Measurements from ENCODE around the gene DNAJC30.

DNAJC30 gene

GRCh38 chr7:73647725-73648592 lies 35.3 kb downstream of the DNAJC30 start:
- DNase-seq (ENCODE audit: low spot score): no peak

DNA sequence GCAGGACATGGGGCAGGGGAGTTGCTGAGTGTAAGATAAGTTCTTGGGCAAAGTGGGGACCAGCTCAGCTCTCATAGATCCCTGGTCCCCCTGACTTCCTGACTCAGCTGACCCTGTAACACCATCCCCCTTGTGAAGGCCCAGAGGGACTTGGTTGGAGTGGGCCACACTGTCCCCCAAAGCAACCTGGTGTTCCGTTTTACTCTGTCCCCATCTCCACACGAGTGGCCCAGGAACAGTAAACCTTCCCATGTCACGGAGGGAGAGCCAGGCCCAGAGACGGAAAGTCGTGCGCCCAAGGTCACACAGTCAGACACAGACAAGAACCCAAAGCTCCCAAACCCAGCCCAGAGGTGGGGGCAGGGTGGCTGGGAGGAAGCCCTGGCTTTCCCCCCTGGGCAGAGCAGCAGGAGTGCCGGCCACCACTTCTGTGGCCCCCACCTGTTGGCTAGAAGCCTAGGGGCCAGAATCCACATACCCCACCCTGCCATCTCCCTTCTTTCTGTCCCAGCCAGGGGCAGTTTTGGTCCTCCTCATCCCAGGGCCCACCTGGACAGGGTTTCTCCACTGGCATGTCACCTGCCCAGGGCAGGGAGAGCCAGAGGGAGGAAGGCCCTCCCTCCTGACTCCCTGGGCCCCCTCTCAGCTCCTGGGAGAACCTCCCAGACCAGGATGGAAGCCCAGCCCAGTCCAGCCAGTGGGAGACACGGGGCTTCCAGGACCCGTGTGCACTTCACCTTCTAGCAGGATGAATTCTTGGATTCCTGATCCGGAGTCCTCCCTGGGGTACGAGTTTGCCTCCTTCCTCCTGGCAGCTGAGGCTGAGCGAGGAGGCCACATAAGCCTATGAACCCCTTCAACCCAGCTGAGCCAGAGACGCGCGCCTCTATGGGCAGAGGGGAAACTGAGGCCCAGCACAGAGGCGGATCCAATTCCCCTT lies 36.2 kb downstream of the DNAJC30 start:
- DNase-seq (ENCODE audit: low spot score): no peak

DNA sequence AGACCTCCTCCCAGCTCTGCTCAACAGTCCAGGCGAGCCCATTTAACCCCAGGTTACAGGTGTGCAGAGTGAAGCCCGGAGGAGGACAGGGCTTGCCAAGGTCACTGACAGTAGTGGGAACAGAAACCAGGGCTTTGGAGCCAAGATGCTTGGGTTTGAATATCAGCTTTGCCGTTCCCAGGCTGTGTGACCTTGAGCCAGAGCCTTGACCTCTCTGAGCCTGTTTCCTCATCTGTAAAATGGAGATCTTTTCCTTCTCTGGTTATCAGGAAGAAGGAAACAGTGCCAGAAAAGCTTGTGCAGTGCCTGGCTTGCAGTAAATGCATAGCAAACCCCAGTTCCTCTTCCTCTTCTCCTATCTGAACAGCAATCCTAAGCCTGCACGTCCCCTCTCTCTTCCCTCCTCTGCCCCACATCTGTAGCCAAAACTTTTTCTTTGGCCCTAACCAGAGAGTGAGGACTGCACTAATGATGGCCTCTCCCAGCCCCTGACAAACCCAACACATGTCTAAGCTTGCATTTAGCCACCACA lies 37.5 kb downstream of the DNAJC30 start:
- no peak for DNase-seq (ENCODE audit: low spot score)

DNA sequence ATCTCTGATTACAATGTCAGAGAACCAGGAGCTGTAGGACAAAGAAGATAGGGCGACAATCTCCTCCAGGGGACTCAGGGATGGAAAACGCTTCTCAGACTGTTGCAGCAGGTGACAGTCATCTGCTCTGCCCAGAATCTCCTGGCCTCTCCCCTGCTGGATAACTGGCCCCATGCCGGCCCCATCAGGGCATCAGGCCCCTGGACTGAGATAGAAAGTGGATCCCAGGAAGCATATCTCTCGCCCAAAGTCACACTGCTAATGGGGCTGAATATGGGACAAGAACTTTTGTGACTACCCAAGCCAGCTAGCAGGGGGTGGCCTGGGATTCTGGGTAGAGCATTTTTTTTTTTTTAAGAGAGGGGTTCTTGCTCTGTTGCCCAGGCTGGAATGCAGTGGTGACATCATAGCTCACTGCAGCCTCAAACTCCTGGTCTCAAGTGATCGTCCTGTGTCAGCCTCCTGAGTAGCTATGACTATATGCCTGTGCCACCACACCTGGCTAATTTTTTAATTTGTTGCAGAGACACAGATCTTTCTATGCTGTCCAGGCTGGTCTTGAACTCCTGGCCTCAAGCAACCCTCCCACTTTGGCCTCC lies 38.5 kb downstream of the DNAJC30 start:
- no peak for DNase-seq (ENCODE audit: low spot score)

- DNase-seq (ENCODE audit: low spot score): no peak
These were observed 40.4 kb downstream of the DNAJC30 start for GRCh38 chr7:73642834-73643233.

- no peak for DNase-seq (ENCODE audit: low spot score)
These were observed 44.3 kb downstream of the DNAJC30 start for GRCh38 chr7:73638911-73639310.

DNA sequence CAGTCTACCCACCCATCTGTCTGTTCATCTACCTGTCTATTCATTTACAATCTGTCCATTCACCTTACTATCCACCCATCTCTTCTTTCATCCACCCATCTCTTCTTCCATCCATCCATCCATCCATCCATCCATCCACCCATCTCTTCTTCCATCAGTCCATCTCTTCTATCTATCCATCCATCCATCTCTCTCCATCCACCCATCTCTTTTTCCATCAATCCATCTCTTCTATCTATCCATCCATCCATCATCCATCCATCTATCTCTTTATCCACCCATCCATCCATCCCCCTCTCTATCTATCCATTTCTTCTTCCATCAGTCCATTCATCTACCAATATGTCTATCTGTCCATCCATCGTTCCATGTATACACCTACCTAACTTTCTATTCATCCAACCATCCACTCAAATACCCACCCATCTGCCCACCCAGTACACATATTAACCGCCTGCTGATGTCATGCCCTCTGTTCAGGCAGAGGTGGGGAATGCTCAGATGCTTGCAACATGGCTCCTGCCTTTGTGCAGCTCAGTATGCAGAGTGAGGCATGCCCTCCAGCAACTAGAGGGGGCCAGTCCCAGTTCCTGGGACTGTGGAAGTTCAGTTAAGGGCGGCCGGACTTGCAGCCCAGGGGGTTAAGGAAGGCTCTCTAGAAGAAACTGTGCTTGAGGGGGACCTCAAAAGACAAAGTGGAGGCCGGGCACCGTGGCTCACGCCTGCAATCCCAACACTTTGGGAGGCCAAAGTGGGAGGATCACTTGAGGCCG lies 47.6 kb downstream of the DNAJC30 start:
- DNase-seq (ENCODE audit: low spot score): no peak

DNA sequence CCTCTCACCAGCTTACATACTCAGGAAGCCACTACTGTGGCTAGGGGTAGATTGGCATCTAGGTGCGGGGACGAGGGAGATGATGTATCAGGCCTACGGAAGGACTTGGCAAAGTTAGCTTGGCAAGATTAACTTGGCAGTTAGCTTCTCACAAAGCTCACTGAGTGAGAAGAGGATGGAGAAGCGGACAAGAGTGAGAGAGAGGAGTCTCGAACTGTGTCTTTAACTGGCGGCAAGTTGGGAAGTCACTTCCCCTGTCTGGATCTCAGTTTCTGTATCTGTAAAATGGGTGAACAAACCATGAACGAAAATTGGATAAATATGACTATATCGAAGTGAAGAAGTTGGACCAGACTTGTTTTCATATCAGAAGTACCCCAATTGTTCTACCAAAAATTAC lies 49.4 kb downstream of the DNAJC30 start:
- no peak for DNase-seq (ENCODE audit: low spot score)

- no peak for DNase-seq (ENCODE audit: low spot score)
These were observed 49.9 kb downstream of the DNAJC30 start for GRCh38 chr7:73633323-73633722.

- no peak for DNase-seq (ENCODE audit: low spot score)
These were observed 51.7 kb downstream of the DNAJC30 start for GRCh38 chr7:73631558-73631957.
